Colon (tissue), 2 donors: ENCODE measurements around the gene COL9A3.

Experiments
- FAIRE-seq: peaks from 2 replicates; lab custom pipeline; 2012; peaks lifted over from hg19 to GRCh38; lab: Jason Lieb, UNC
- donor health status: control.
- donor health status: control.

The COL9A3 gene

DNA sequence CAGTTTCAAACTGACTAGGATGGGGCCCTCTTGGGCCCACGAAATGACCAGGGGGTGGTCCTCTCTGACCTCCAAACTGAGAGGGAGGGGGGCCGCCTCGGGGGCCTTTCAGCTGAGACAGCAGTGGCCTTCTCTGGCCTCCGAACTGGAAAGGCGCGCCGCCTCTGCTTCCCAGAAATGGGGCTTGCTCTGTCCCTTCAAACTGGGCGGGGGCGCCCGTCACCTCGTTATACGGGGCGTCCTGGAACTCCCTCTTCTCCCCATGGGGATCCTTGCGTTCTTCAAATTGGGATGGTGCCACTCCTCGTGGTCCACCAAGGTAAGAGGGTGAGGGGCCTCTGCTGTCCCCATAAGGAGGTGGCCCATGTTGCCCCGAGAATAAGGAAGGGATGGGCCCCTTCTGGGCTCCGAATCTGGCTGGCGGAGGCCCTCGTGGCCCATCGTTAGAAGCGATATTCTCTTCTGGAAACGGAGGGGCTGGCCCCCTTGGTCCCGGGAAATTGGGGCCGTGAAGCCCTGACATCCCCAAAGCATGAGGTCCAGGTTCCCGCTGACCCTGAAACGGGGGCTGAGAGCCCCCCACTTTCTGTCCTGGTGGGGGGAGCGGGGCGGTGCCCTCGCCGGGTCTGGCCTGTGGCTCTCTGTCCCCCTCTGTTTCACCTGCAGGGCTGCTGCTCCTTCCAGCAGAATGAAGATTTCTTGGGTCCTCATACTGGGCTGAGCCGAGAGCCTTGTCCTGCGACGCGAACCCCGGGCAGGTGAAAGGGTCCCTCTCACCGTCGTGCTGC lies 63.5 kb downstream of the COL9A3 start:
- FAIRE-seq, result no peak

DNA sequence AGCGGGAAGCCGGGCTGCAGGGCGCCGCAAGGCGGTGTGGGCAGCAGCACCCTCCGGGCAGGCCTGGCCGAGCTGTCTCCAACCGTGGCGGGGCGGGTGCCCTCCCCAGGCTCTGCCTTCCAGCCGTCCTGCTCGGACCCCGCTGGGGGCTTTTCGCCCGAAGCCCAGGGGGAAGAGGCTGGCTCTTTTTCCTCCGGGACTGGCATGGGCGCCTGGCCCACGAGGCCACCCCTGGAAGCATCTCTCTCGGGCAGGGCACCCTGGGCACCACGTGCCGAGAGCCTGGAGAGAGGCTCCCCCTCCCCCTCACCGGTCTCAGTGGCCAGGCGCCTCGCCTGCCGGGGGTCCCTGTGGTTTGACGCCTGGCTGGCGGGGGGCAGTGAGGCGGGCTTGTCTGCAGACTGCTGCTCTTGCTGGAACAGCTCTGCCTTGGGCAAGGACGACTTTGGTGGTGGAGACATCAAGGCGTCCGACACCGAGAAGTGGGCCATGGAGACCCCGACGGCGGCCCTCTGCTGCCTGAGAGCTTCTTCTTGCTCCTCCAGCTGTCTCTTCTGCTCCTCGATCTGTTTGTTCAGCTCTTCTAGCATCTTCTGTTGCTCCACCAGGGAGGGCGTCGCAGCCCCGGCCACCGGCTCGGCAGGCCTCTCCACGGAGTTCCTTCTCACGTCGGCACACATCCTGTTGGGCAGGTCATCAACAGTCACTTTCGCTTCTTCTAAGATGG lies 64.2 kb downstream of the COL9A3 start:
- FAIRE-seq, result no peak

DNA sequence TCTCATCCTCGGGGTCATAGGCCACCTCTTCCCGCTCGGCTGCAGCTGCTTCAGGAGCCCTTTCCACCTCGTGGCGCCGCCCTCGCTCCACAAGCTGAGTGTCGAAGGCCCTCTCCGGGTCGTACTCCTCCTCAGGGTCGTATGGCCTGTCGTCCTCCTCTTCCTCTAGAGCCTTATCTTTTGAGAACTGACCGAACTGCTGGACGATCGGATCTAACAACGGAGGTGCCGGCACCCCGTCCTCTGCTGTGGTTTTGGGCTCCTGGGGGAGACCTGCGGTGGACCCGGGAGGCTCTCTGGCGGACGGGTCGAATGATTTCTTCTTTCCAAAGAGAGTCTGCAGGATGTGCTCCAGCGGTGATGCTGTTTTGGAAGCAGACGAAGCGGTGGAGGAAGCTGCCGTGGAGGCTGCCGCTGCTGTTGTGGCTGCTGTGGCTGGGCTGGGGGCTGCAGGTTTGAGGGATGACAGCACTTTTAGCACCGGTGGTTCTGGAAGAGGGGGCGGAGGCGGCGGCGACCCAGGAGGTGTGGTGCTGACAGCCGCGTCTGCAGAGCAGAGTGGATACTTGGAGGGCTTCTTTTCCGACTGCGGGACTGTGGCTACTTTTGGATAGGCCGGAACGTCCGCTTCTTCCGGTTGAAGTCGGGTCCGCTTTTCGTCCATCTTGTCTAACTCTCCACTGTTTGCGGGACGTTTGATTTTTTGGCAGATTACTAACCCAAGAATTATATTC lies 65.0 kb downstream of the COL9A3 start:
- FAIRE-seq, result no peak

DNA sequence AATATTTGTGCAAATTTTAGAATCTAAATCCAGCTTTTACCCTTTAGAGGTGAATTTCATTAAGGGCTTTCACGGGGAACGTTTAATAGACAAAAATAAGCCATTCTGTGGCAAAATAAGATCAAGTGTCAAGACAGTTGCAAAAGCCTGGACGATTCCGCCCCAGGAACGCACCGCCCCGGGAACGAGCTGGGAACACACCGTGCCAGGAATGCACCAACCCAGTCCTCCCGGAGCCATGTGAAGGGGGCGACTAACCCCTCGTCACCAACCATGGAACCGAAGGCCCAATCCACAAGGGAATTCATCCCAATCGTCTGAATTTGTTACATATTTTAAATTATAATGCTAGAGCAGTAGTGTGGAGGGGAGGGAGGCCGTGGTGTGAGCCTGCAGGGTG lies 65.6 kb downstream of the COL9A3 start:
- FAIRE-seq, result no peak

DNA sequence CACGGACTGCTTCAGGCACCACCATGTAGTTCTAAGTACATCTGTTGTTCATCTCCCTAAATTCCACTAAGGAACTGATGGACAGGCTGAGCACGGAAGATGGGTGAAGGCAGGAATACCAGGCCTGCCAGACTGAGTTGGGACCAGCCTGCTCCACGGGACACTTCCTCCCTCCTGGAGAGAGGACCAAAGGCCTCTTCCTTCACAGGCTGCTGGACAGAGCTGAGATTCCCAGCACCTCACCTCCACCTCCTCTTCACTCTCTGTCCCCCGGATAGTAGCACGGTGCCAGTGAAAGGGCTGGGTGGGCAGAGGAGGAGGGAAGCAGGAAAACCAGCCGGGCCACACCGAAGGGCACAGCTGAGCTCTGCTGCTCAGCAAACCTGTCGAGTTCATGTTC lies 67.7 kb downstream of the COL9A3 start:
- no peak for FAIRE-seq

DNA sequence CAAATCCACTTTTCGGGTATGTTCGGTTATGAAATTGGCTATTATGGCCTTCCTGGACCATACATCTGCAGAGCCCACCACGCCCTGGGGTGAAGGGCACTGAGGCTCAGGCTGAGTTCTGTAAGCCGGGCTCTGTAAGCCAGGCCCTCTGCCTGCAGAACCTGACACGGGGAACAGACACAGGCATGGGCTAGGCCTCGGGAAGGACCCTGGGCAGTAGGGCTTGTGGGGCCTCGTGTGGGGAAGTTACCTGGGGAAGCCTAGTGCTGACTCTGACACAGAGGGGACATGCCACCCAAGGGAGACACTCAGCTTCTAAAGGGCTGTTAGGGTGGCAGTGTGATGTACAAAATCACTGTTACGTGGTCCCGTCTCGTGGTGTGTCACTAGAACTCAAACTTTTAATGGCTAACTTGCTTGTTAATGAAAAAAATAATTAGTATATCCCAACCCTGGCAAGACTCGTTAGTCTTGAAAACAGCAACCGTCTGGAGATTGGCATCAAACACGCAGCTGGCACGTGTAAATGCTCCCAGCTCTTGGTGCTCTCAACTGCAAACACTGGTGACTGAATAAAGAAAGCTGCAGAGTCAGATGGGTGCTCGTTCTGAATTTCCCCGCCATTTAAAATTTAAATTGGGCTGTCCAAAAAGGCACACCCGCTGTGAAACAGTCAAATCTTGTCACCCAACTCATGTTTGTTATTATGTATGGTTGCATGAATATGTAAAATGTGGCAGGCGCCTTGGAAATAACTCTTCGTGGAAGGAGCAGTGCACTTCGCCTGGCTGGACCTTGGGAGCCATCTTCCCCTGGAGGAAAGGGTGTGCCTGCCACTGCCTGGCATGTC lies 68.4 kb downstream of the COL9A3 start:
- no peak for FAIRE-seq

DNA sequence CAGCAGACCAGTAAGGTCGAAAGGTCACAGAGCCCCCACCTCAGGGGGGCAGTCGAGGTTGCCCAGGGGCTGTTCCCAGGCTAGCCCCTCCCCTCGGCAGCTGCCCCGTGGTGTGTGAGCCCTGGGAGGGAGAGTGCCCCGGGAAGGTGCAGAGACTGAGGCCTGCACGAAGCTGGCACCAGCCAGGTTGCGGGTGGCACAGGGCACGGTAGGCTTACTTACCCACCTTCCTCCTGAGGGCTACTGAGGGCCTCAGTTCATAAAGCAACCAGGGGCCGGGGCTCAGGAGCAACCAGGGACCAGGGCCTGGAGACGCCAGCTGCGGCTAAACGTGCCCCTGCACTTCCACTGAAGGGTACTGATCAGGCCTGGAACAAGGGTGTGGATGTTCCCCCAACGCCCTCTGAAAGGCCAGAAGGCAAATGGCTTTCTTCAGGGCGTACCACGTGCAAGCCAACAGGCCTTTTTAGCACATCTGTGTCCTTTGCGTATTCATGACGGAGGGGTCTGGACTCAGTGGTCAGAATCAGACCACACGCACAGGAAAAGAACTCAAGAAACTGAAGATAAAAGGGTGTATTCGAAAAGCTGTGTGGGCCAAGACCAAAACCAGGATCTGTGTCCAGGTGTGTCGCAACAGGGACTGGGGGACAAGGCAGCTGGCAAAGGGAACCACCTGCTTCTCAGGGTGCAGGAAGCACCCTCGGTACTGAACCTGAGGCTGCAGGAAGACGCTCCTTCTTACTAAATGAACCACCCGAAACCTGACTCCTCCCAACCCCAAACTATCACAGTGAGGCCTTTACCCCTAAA lies 69.3 kb downstream of the COL9A3 start:
- no peak for FAIRE-seq

DNA sequence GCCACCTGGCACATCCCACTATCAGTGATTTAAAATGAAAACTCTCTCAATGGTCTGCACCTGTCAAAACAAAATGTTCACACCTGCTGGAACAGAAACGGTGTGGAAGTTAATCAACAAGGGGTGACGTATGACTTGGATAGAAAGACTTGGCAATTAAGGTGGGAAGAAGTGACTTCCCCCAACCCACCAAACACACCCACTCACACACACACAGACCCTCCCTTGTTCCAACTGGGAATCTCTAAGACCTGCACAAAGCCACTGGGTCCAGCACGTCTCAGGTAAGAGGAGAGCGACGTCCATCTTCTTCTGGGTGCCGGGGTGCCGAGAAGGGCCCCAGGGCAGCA lies 69.8 kb downstream of the COL9A3 start:
- FAIRE-seq, result no peak

DNA sequence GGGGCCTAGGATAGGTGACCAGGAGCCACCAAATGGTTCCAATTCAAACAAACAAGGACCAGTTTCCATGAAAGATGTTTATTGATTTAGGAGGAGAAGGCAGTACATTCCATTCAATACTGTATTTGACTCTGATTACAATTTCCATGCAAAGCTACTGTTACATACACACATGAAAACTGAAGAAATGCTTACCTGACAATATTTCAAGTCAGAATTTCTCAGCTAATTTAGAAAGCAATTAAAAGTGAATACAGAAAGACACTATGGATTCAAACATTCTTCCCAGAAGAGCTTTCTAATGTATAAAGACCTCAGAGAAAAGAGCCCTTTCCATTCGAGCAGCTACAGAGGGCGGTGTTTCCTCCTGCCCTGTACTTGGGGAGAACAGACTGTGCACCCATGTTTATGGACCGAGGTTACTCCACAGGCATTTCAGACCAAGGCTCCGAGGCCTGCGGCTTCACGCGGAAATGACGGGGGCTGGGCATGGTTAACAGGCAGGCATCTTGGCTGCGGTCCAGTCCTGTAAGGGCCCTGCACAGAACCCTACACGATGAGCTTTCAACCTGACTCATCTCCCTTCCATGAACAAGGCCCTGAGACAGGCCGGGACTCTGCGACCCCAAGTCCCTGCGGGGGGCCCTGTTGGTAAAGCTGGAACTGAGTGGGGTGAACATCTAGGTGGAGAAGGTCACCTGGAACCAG lies 70.5 kb downstream of the COL9A3 start:
- no peak for FAIRE-seq

DNA sequence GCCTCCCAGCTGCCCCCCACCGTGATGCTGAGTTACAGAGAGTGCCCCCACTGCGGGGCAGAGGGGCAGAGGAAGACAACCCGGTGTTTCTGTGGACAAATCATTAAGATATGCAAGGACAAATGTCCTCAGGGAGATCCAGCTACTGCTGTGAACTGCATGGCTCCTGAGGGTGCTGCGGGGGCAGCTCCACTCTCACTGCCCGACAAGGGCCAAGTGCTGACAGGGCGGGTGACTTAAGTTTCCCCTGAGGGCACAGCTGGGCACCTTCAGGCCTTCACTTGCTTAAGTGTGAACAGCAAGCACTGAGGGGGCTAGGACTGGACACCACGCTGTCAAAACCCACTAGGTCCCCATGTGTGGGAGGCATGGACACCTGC lies 71.0 kb downstream of the COL9A3 start:
- no peak for FAIRE-seq

DNA sequence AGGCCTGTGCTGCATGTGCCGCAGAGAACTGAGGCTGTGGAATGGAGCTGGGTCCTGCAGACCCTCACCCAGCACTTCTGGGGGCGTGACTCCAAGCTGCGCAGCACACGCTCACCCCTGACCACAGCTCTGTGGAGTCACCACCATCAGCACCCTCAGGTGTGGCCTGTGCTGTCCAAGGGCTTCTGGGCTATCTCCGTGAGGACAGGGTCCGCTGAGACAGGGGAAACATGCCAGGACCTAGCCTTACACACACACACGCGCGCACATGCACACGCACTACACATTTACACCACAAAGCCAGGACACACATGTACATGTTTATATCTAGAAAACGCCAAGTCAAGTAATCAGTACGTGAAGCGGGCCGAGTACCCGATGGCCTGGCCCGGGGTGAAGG lies 71.6 kb downstream of the COL9A3 start:
- FAIRE-seq, result no peak

DNA sequence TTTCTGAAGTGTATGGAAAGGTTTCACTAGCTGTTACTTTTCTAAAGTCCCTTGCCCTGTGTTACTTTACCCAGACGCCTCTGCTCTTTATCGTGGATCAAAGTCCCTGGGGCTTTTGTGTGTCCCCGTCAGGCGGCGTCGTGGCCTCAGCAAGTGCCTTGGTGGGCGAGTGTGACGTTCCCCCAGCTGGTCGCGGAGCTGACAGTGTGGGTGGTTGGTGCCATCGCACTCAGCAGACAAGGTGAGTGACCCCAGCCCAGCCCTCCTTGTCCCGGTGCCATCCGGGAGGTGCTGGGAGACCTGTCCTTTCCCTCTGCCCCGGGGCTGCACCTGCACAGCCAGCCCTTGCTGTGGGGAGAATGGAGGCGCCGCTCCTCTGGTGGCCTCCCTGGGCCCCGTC lies 72.1 kb downstream of the COL9A3 start:
- FAIRE-seq, result no peak

DNA sequence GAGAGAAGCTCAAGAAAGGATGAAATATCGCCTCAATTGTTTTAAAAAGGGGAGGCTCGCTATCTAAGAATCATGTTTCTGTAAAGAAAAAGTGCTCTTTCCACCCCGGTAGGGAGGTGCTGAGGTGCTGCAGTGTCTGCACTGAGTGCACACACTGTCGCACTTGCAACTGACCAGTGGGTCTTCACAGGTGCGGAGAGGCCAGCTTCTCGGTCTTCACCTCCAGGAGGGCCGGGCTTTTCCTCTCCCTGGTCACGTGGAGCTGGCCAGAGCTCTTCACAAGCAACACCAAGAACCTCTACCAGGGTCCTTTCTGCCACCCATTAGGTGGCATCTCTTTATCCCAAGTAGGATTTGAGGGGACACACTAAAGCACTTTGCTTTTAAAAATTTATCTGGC lies 72.6 kb downstream of the COL9A3 start:
- FAIRE-seq, result no peak

DNA sequence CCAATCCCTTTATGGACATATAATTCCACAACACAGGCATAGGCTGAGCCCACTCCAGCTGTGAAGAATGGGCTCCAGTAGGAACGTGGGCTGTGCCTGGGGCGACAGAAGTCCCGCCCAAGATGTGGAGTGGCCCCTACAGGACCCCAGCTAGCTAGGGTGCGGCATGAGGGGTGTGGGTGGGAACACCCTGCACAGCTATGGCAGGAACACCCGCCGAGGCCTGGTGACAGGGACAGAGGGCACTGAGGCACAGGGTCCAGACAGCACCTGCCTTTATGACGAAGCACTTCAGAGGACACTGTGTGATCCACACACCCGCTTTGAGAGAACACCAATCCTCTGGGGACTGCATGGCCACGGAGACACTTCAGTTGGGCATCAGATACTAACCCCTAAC lies 73.0 kb downstream of the COL9A3 start:
- no peak for FAIRE-seq

DNA sequence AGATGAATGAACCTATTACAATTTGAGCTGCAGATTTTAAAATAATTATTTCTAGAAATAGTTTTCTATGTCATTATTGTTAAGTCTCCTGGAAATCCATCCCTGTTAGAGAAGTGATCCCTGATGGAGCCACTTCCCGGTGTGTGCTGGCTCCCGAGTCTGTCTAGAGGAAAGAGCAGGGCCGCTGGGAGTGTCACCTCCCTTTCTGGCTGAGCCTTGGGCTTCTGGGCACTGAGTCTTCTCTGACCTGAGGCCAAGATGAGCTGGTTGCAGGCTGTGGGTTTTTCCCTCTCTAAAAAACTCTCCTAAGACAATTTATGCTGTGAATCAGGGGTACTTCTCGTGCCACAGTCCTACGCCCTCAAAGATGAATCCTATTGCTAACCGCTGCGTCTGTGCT lies 73.6 kb downstream of the COL9A3 start:
- FAIRE-seq, result no peak
